Measurements from ENCODE around the gene ZNF45.

- TF ChIP-seq CTCF (IDR thresholded peaks at IDR 0.05; ENCODE audit: low read depth, low read length), result no peak
- TF ChIP-seq POLR2A (IDR thresholded peaks at IDR 0.05; ENCODE audit: extremely low read depth, insufficient read length), result peak; percentile 31
Observed at GRCh38 chr19:43934985-43935708, at the start of gene ZNF45.

Measured in NB4 (cell line).